ENCODE data around the gene RETREG1.

RETREG1 gene

DNA sequence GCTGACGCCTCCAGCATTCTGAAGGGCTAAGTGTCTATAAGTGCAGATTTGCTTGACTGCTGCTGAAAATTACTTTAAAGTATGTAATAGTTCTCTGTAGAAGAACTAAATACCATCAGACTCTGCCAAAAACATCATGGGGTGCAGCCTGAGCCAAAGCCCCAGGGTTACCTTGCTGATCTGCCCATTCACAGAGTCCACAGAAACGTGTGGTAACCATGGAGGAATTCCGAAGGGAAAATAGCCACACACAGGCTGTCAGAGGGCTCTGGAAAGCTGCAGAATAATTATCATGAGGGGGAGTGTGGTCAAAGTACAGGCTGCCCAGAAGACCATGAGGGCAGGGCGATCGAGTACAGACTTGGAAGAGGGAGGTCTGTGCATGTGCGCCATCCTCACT, 36.4 kb downstream of the RETREG1 start:
- Histone ChIP-seq H3K27ac (ENCODE audit: low read depth, low read length, severe bottlenecking) (no peak overlapping the region), H3K4me3 (ENCODE audit: extremely low read depth, insufficient read depth, low read length, poor library complexity, severe bottlenecking) (no peak overlapping the region), H3K9me3 (ENCODE audit: control insufficient read depth, low read length) (no peaks in the 10 kb centered on the region), H3K36me3 (ENCODE audit: control insufficient read depth, insufficient read depth, low read length) (no peaks in the 10 kb centered on the region), H3K4me1 (ENCODE audit: control insufficient read depth, insufficient read depth, low read length, poor library complexity, severe bottlenecking) (peaks cover 6% of the 10 kb centered on the region)
- 86% methylated on average over 4 to 5 of the region's 6 CpGs for WGBS, 2 experiments (ENCODE audit: insufficient coverage in 2 of 2)

DNA sequence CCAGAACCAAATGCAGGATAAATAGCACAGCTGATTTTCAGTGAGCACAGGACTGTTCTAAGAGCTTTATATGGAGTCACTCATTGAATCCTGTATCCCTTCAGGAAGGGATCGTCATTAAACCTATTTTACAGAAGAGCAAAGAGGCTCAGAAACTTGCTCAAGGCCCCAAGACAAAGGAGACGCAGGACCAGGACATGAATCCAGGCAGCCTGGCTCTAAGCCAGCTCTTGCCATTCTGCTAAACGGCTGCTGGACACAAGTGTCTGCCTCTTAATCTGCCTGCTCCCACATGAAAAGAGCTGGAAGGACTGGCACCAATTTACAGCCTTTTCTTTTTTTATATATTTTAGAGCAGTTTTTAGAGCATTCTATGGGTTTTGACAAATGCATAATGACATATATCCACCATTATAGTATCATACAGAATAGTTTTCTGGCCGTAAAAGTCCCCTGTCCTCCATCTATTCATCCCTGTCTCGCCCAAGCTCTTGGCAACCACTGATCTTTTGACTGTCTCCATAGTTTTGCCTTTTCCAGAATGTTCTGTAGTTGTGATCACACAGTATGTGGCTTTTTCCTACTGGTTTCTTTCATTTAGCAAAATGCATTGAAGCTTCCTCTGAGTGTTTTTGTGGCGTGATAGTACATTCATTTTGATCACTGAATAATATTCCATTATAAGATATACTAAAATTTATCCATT, 37.5 kb downstream of the RETREG1 start:
- H3K4me1 ChIP-seq (ENCODE audit: control insufficient read depth, insufficient read depth, low read length, poor library complexity, severe bottlenecking) = peaks cover 14% of the 10 kb centered on the region
- H3K9me3 ChIP-seq (ENCODE audit: control insufficient read depth, low read length) = no peaks in the 10 kb centered on the region
- H3K4me3 ChIP-seq (ENCODE audit: extremely low read depth, insufficient read depth, low read length, poor library complexity, severe bottlenecking) = no peak overlapping the region
- no peaks in the 10 kb centered on the region for H3K36me3 ChIP-seq (ENCODE audit: control insufficient read depth, insufficient read depth, low read length)
- WGBS, 2 experiments (ENCODE audit: insufficient coverage in 2 of 2) = 93 to 95% methylated on average over 4 of the region's 6 CpGs
- H3K27ac ChIP-seq (ENCODE audit: low read depth, low read length, severe bottlenecking) = no peak overlapping the region

DNA sequence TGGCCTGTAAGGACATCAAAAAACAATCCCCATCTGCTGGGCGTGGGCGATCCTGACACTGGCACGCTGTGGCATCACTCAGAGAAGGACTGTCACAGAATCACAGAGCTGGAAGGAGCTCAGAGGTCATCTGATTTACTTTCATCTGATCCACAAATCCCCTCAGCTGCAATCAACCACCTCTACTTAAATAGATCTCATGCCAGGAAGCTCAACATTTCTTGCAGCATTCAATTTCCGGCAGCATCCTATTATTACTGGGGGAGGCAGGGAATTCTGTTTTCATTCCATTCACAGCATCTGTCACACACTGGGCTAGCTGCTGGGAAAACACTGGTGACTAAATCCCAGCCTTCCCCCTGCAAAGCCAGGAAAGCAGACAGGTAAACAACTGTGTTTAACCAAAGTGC, 38.3 kb downstream of the RETREG1 start:
- Histone ChIP-seq H3K27ac (ENCODE audit: low read depth, low read length, severe bottlenecking) (no peak overlapping the region), H3K9me3 (ENCODE audit: control insufficient read depth, low read length) (no peaks in the 10 kb centered on the region), H3K4me3 (ENCODE audit: extremely low read depth, insufficient read depth, low read length, poor library complexity, severe bottlenecking) (no peak overlapping the region), H3K4me1 (ENCODE audit: control insufficient read depth, insufficient read depth, low read length, poor library complexity, severe bottlenecking) (peaks cover 14% of the 10 kb centered on the region), H3K36me3 (ENCODE audit: control insufficient read depth, insufficient read depth, low read length) (no peaks in the 10 kb centered on the region)
- 88 to 97% methylated on average over 3 to 4 of the region's 4 CpGs for WGBS, 2 experiments (ENCODE audit: insufficient coverage in 2 of 2)

DNA sequence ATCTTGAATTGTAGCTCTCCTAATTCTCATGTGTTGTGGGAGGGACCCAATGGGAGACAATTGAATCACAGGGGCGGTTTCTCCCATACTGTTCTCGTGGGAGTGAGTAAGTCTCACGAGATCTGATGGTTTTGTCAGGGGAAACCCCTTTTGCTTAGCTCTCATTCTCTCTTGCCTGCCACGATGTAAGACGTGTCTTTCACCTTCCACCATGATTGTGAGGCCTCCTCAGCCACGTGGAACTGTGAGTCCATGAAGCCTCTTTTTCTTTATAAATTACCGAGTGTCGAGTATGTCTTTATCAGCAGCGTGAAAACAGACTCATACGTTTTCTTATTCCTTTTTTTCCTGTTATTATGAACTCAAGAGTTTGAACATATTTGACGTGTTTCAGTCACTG, 39.1 kb downstream of the RETREG1 start:
- WGBS, 2 experiments (ENCODE audit: insufficient coverage in 2 of 2) = 89 to 97% methylated on average over 9 to 10 of the region's 11 CpGs
- no peaks in the 10 kb centered on the region for H3K36me3 ChIP-seq (ENCODE audit: control insufficient read depth, insufficient read depth, low read length)
- H3K4me1 ChIP-seq (ENCODE audit: control insufficient read depth, insufficient read depth, low read length, poor library complexity, severe bottlenecking) = peaks cover 14% of the 10 kb centered on the region
- H3K4me3 ChIP-seq (ENCODE audit: extremely low read depth, insufficient read depth, low read length, poor library complexity, severe bottlenecking) = no peak overlapping the region
- no peaks in the 10 kb centered on the region for H3K9me3 ChIP-seq (ENCODE audit: control insufficient read depth, low read length)
- H3K27ac ChIP-seq (ENCODE audit: low read depth, low read length, severe bottlenecking) = no peak overlapping the region

DNA sequence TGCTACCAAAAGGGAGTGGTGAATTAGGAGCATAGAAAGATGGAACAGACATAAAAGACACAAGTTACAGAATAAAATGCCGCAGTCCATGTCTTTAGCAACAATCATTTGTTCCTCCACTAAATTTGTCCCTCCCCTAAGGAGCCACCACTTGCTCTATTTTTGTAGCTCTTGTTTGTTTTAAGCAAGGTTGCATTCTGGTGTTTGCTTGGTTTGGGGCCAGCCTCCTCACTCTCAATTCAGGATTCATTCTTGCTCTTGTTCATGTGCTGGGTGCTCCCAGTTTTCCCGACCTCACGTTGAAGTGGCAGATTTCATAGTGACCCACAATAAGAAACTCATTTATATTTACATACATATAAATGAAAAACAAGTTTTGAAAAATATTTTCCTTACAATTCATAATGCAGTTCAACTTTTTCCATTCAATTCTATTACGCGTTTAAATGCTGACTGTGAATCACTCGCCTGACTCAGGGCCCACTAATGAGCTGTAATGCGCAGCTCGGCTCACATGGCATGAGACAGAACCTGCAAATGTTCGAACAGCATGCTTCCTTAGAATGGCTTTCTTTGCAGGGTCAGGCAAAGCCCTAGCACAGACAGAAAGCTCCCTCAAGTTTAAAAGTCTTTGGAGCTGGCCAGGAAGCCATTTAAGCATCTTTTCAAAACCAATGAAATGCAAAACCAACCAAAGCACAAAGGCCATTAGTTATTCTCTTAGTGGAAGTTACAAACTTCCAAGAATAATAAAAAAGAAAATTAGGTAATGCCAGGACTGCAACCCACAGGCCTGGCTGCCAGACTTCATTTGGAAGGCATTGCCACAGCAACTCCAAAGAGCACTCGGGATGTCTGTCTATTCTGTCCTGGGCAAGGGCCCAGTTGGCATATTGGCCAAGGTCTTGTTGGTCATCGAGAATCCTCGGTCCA, 41.7 kb downstream of the RETREG1 start:
- no peak overlapping the region for H3K27ac ChIP-seq (ENCODE audit: low read depth, low read length, severe bottlenecking)
- H3K36me3 ChIP-seq (ENCODE audit: control insufficient read depth, insufficient read depth, low read length) = no peaks in the 10 kb centered on the region
- 46 to 47% methylated on average over 9 to 10 of the region's 12 CpGs for WGBS, 2 experiments (ENCODE audit: insufficient coverage in 2 of 2)

DNA sequence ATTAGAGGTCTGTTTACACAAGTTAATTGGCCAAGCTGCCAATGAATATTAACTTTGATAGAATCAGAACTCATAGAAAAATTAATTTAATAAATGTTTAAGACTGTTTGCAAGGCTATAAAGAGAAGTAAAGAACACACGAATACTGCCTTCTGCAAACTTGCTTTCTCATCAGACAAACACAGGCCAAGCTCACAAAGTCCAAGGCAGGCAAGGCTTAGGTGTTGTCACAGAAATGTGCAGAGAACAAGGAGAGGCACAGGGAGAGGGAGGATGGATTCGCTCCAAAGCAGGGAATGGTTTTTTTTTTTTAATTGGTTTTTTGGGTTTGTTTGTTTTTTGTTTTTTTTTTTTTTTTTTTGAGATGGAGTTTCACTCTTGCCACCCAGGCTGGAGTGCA, 43.4 kb downstream of the RETREG1 start:
- Histone ChIP-seq H3K27ac (ENCODE audit: low read depth, low read length, severe bottlenecking) (no peak overlapping the region), H3K4me3 (ENCODE audit: extremely low read depth, insufficient read depth, low read length, poor library complexity, severe bottlenecking) (no peak overlapping the region), H3K4me1 (ENCODE audit: control insufficient read depth, insufficient read depth, low read length, poor library complexity, severe bottlenecking) (peaks cover 11% of the 10 kb centered on the region), H3K36me3 (ENCODE audit: control insufficient read depth, insufficient read depth, low read length) (no peaks in the 10 kb centered on the region), H3K9me3 (ENCODE audit: control insufficient read depth, low read length) (no peaks in the 10 kb centered on the region)
- no CpG with 5 or more reads among the region's 2 CpGs for WGBS, 2 experiments (ENCODE audit: insufficient coverage in 2 of 2)

More for the DNA sequence above, 41.7 kb downstream of the RETREG1 start:
- Histone ChIP-seq H3K4me3 (ENCODE audit: extremely low read depth, insufficient read depth, low read length, poor library complexity, severe bottlenecking) (no peak overlapping the region), H3K9me3 (ENCODE audit: control insufficient read depth, low read length) (no peaks in the 10 kb centered on the region), H3K4me1 (ENCODE audit: control insufficient read depth, insufficient read depth, low read length, poor library complexity, severe bottlenecking) (peaks cover 14% of the 10 kb centered on the region)

DNA sequence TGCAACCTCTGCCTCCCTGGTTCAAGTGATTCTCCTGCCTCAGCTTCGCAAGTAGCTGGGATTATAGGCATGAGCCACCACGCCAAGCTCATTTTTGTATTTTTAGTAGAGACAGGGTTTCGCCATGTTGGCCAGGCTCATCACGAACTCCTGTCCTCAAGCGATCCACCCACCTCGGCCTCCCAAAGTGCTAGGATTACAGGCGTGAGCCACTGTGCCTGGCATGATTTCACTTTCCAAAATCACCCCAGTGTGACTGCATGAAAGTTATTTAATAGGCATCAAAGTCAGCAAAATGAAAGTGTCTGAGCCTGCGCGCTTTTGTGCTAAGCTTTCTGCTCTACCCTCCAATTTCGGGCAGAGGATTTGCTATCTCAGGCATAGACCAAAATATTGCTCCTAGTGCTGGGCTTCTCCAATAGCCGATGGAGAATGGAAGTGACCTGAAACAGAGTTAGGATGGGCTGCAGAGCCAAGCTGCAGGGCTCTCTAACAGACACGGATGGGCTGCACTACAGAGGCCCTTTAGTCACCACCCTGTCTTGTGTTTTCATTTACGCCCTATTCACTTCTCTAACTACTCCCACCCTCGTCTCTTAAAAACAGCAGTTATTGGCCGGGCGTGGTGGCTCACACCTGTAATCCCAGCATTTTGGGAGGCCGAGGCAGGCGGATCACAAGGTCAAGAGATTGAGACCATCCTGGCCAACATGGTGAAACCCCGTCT, 44.3 kb downstream of the RETREG1 start:
- Histone ChIP-seq H3K4me3 (ENCODE audit: extremely low read depth, insufficient read depth, low read length, poor library complexity, severe bottlenecking) (no peak overlapping the region), H3K4me1 (ENCODE audit: control insufficient read depth, insufficient read depth, low read length, poor library complexity, severe bottlenecking) (peaks cover 11% of the 10 kb centered on the region), H3K9me3 (ENCODE audit: control insufficient read depth, low read length) (no peaks in the 10 kb centered on the region), H3K36me3 (ENCODE audit: control insufficient read depth, insufficient read depth, low read length) (no peaks in the 10 kb centered on the region), H3K27ac (ENCODE audit: low read depth, low read length, severe bottlenecking) (no peak overlapping the region)
- 93 to 94% methylated on average over 10 to 18 of the region's 19 CpGs for WGBS, 2 experiments (ENCODE audit: insufficient coverage in 2 of 2)

DNA sequence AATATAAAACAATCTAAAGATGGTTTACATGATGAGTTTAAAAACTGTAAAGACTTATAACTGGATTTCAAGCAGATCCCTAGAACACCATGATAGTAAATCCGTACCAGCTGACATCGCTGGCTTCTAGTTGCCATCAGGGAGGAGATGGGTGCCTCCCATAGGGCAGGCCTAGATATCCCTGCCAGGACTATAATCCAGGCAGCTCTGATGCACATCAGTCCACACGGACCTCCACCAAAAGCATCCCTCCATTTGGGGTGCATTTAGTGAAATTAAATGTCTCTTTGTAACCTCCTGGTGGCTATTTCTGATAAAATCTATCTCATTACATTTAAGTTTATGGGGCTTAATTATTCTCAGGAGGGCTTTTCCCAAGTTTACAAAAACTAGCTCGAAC, 45.8 kb downstream of the RETREG1 start:
- no peak overlapping the region for H3K4me3 ChIP-seq (ENCODE audit: extremely low read depth, insufficient read depth, low read length, poor library complexity, severe bottlenecking)
- no peaks in the 10 kb centered on the region for H3K9me3 ChIP-seq (ENCODE audit: control insufficient read depth, low read length)
- H3K36me3 ChIP-seq (ENCODE audit: control insufficient read depth, insufficient read depth, low read length) = no peaks in the 10 kb centered on the region
- 80 to 93% methylated on average over 1 to 2 of the region's 4 CpGs for WGBS, 2 experiments (ENCODE audit: insufficient coverage in 2 of 2)
- no peak overlapping the region for H3K27ac ChIP-seq (ENCODE audit: low read depth, low read length, severe bottlenecking)
- H3K4me1 ChIP-seq (ENCODE audit: control insufficient read depth, insufficient read depth, low read length, poor library complexity, severe bottlenecking) = peaks cover 11% of the 10 kb centered on the region

DNA sequence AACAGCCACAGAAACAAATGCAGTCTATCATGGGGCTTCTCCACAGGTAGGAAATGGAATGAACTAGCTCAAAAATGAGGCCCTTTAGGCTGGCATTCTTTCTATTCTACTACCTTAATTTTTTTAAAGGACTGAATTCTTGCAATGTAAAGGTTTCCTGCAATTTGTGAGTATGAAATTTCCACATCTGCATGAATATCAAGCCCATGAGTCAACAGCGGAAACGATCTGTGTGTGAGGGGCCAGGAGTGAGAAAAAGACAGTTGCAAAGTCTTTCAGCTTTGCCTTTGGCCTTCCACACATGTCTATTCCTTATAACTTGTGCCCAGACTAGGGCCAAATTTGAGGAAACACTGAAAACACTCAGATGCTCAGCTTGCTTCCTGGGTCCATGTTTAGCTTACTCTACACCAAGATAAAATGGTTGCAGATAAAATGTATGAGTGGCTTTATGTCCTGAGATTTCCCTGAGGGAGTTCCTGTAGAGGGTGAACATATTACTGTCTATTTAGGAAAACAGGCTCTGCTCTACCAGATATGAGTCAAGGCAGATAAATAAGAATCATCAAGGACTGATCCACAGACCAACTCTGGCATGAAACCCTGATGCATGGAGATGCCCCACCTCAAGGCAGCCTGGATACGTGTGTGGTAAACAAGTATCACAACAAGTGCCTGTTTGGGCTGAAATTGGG, 46.5 kb downstream of the RETREG1 start:
- 64 to 72% methylated on average over 3 of the region's 3 CpGs for WGBS, 2 experiments (ENCODE audit: insufficient coverage in 2 of 2)
- Histone ChIP-seq H3K4me3 (ENCODE audit: extremely low read depth, insufficient read depth, low read length, poor library complexity, severe bottlenecking) (no peak overlapping the region), H3K4me1 (ENCODE audit: control insufficient read depth, insufficient read depth, low read length, poor library complexity, severe bottlenecking) (peaks cover 7% of the 10 kb centered on the region), H3K36me3 (ENCODE audit: control insufficient read depth, insufficient read depth, low read length) (no peaks in the 10 kb centered on the region), H3K9me3 (ENCODE audit: control insufficient read depth, low read length) (no peaks in the 10 kb centered on the region), H3K27ac (ENCODE audit: low read depth, low read length, severe bottlenecking) (no peak overlapping the region)

DNA sequence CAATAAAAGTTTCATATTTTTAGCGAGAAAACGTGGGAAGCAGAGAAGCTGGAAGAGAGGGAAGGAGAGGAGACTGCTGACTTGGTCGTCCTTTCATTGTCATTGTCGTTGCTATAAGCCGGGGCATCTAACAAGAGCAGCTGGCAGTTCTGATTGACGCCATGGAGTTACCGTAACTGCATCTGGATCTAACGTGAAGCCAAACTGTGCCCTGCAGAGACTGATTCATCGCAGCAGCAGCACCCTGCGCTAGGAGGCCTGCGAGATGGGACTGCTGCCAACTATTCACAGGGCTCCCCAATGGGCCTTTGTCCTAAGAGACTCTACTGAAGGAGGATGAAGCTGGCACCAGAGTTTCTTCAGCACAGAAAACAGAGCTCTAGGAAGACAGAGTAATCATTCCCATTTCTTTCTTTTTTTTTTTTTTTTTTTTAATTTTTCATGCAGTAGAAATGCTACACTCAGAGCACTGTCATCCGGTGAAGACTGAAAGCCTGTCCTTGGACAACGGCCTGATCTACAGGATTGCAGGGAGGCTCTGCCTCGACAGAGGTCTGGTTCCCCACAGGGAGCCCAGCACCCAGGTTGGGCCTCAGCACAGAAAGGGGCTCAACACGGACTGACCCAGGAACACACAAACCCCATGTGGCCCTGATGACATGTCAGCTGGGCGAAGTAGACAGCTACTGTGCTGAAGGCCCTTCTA, 47.8 kb downstream of the RETREG1 start:
- Histone ChIP-seq H3K36me3 (ENCODE audit: control insufficient read depth, insufficient read depth, low read length) (no peaks in the 10 kb centered on the region), H3K4me1 (ENCODE audit: control insufficient read depth, insufficient read depth, low read length, poor library complexity, severe bottlenecking) (no peaks in the 10 kb centered on the region), H3K9me3 (ENCODE audit: control insufficient read depth, low read length) (no peaks in the 10 kb centered on the region), H3K27ac (ENCODE audit: low read depth, low read length, severe bottlenecking) (no peak overlapping the region), H3K4me3 (ENCODE audit: extremely low read depth, insufficient read depth, low read length, poor library complexity, severe bottlenecking) (no peak overlapping the region)
- 93 to 96% methylated on average over 15 to 16 of the region's 16 CpGs for WGBS, 2 experiments (ENCODE audit: insufficient coverage in 2 of 2)

Measured in mesodermal cell (in vitro differentiated cells).